ENCODE results near the gene PRKRA. TPM values are rescaled to one million over a fixed set of nuclear protein-coding genes. Genes with fewer than 3 reads are reported as not detected.

Gene PRKRA
- total and polyA plus RNA-seq, 9 of the 15 experiments (the other 6 are each of a cell fraction or from before 2014, with no cell fraction given): 14.1 to 78.1 (median 52.3) TPM

DNA sequence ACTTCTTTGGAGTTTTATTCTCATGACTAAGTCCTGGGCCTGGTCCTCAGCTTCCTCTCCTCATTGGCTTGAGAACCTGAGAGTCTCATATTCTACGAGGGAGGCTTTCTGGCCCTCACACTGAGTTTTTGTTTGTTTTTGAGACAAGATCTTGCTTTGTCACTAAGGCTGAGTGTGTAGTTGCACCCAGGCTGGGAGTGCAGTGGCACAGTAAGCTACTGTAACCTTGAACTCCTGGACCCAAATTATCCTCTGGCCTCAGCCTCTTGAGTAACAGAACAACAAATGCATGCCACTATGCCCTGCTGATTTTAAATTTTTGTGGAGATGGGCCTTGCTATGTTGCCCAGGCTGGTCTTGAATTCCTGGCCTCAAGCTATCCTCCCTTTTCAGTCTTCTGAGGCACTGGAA lies 22.6 kb downstream of the PRKRA start (continued):
- TF ChIP-seq, protein P1, sequence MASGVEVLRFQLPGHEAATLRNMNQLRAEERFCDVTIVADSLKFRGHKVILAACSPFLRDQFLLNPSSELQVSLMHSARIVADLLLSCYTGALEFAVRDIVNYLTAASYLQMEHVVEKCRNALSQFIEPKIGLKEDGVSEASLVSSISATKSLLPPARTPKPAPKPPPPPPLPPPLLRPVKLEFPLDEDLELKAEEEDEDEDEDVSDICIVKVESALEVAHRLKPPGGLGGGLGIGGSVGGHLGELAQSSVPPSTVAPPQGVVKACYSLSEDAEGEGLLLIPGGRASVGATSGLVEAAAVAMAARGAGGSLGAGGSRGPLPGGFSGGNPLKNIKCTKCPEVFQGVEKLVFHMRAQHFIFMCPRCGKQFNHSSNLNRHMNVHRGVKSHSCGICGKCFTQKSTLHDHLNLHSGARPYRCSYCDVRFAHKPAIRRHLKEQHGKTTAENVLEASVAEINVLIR (CRISPR knock-in tag; IDR thresholded peaks at IDR 0.05): no peak
- TF ChIP-seq, protein P2, sequence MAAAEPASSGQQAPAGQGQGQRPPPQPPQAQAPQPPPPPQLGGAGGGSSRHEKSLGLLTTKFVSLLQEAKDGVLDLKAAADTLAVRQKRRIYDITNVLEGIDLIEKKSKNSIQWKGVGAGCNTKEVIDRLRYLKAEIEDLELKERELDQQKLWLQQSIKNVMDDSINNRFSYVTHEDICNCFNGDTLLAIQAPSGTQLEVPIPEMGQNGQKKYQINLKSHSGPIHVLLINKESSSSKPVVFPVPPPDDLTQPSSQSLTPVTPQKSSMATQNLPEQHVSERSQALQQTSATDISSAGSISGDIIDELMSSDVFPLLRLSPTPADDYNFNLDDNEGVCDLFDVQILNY (CRISPR knock-in tag; IDR thresholded peaks at IDR 0.05): no peak
- no peak for TF ChIP-seq ASH1L (IDR thresholded peaks at IDR 0.05; ENCODE audit: borderline replicate concordance, low read depth, partially characterized antibody)
- TF ChIP-seq GATAD2A (IDR thresholded peaks at IDR 0.05): no peak
- no peak for TF ChIP-seq PCBP2 (IDR thresholded peaks at IDR 0.05; ENCODE audit: low read depth, low read length, poor library complexity, severe bottlenecking)
- no peak for TF ChIP-seq ZNF324 (CRISPR knock-in tag; IDR thresholded peaks at IDR 0.05)
- no peak for TF ChIP-seq GABPB2 (CRISPR knock-in tag; conservative IDR thresholded peaks at IDR 0.05)
- peak; percentile 88 for TF ChIP-seq MYNN (IDR thresholded peaks at IDR 0.05)
- TF ChIP-seq MYNN (CRISPR knock-in tag; IDR thresholded peaks at IDR 0.05): no peak
- TF ChIP-seq NR2C2 (CRISPR knock-in tag; IDR thresholded peaks at IDR 0.05): no peak
- TF ChIP-seq NR2C2 (tag; IDR thresholded peaks at IDR 0.05): peak; percentile 52; the same call in 1 of the 2 replicates
- TF ChIP-seq, protein P3, sequence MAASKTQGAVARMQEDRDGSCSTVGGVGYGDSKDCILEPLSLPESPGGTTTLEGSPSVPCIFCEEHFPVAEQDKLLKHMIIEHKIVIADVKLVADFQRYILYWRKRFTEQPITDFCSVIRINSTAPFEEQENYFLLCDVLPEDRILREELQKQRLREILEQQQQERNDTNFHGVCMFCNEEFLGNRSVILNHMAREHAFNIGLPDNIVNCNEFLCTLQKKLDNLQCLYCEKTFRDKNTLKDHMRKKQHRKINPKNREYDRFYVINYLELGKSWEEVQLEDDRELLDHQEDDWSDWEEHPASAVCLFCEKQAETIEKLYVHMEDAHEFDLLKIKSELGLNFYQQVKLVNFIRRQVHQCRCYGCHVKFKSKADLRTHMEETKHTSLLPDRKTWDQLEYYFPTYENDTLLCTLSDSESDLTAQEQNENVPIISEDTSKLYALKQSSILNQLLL (CRISPR knock-in tag; IDR thresholded peaks at IDR 0.05; ENCODE audit: borderline replicate concordance): no peak
- no peak for TF ChIP-seq PHB2 (IDR thresholded peaks at IDR 0.05; ENCODE audit: low read depth)
- TF ChIP-seq HEY1 (CRISPR knock-in tag; IDR thresholded peaks at IDR 0.05; ENCODE audit: borderline replicate concordance): no peak
- no peak for TF ChIP-seq RBM34 (IDR thresholded peaks at IDR 0.05; ENCODE audit: borderline replicate concordance, insufficient read depth, low read length)
- TF ChIP-seq ZNF766 (CRISPR knock-in tag; conservative IDR thresholded peaks at IDR 0.05): no peak
- TF ChIP-seq PRMT5 (CRISPR knock-in tag; IDR thresholded peaks at IDR 0.05): no peak
- no peak for TF ChIP-seq POLR2G (IDR thresholded peaks at IDR 0.05; ENCODE audit: low read depth, low read length)
- TF ChIP-seq KLF16 (IDR thresholded peaks at IDR 0.05): no peak
- TF ChIP-seq, protein P4, sequence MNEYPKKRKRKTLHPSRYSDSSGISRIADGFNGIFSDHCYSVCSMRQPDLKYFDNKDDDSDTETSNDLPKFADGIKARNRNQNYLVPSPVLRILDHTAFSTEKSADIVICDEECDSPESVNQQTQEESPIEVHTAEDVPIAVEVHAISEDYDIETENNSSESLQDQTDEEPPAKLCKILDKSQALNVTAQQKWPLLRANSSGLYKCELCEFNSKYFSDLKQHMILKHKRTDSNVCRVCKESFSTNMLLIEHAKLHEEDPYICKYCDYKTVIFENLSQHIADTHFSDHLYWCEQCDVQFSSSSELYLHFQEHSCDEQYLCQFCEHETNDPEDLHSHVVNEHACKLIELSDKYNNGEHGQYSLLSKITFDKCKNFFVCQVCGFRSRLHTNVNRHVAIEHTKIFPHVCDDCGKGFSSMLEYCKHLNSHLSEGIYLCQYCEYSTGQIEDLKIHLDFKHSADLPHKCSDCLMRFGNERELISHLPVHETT (CRISPR knock-in tag; conservative IDR thresholded peaks at IDR 0.05 in 1 of 2, IDR thresholded peaks at IDR 0.05 in 1 of 2): no peak
- TF ChIP-seq NFE2 (IDR thresholded peaks at IDR 0.05; ENCODE audit: low read depth): peak; percentile 91
- no peak for TF ChIP-seq EZH2 (IDR thresholded peaks at IDR 0.05; ENCODE audit: borderline replicate concordance, low read depth, low read length)
- no peak for TF ChIP-seq CBX2 (IDR thresholded peaks at IDR 0.05; ENCODE audit: insufficient read depth, low read length, poor library complexity, severe bottlenecking)
- peak; percentile 43 for TF ChIP-seq CCNT2 (IDR thresholded peaks at IDR 0.05; ENCODE audit: borderline replicate concordance, extremely low read depth, insufficient read length, low read depth, low read length)
- peak; percentile 56 for TF ChIP-seq L3MBTL2 (IDR thresholded peaks at IDR 0.05)
- no peak for TF ChIP-seq HNRNPK (IDR thresholded peaks at IDR 0.05; ENCODE audit: low read depth, low read length, poor library complexity, severe bottlenecking)

Measured in K562 (cell line).